Measurements from ENCODE around the gene CYSRT1. TPM values are rescaled to one million over a fixed set of nuclear protein-coding genes. Genes with fewer than 3 reads are reported as not detected.
A peak's percentile ranks its signal among the peaks of the same experiment; 100 is the strongest.

The CYSRT1 gene
- total RNA-seq, 1 donor from 2014 or later, result 1.3 TPM

GRCh38 chr9:137266585-137267453 lies 41.8 kb downstream of the CYSRT1 start:
- Histone ChIP-seq H3K4me2 (ENCODE audit: low read length) (no peak overlapping the region), H3K27me3 (ENCODE audit: insufficient read depth, low read length) (no peaks in the 10 kb centered on the region), H3K27ac (ENCODE audit: low read depth, low read length) (no peak overlapping the region), H3K4me1 (ENCODE audit: insufficient read depth, low read length) (peaks cover 4% of the 10 kb centered on the region), H2AFZ (ENCODE audit: low read depth, low read length) (no peak overlapping the region), H3K9me3 (ENCODE audit: insufficient read depth, low read depth, low read length) (no peaks in the 10 kb centered on the region), H4K20me1 (ENCODE audit: insufficient read depth, low read length) (peaks cover 34% of the 10 kb centered on the region), H3K4me3 (ENCODE audit: insufficient read depth, low read depth, low read length) (no peak overlapping the region), H3K79me2 (ENCODE audit: insufficient read depth, low read length) (peaks cover 23% of the 10 kb centered on the region), H3K9ac (ENCODE audit: low read length) (no peak overlapping the region), H3K36me3 (ENCODE audit: insufficient read depth, low read length) (peaks cover 15% of the 10 kb centered on the region)
- no peak for FAIRE-seq
- Mint-ChIP-seq H3K4me1 (ENCODE audit: low read depth, unreplicated experiment) (peaks cover 8% of the 10 kb centered on the region), H3K9me3 (ENCODE audit: unreplicated experiment) (no peaks in the 10 kb centered on the region), H3K27ac (ENCODE audit: unreplicated experiment) (no peak overlapping the region), H3K36me3 (ENCODE audit: low read depth, unreplicated experiment) (peaks cover 16% of the 10 kb centered on the region), H3K4me3 (ENCODE audit: unreplicated experiment) (no peak overlapping the region), H3K27me3 (ENCODE audit: low read depth, unreplicated experiment) (no peaks in the 10 kb centered on the region)
- no peak for DNase-seq (ENCODE audit: low read depth)
- TF ChIP-seq CTCF (IDR thresholded peaks at IDR 0.05; ENCODE audit: insufficient read depth, low read depth, low read length) (no peak), EZH2 (IDR thresholded peaks at IDR 0.05; ENCODE audit: insufficient read depth, low read length) (no peak)

GRCh38 chr9:137267933-137268355 lies 43.0 kb downstream of the CYSRT1 start:
- Mint-ChIP-seq H3K4me3 (ENCODE audit: unreplicated experiment) (no peak overlapping the region), H3K36me3 (ENCODE audit: low read depth, unreplicated experiment) (peaks cover 15% of the 10 kb centered on the region), H3K27me3 (ENCODE audit: low read depth, unreplicated experiment) (no peaks in the 10 kb centered on the region), H3K4me1 (ENCODE audit: low read depth, unreplicated experiment) (peaks cover 6% of the 10 kb centered on the region), H3K9me3 (ENCODE audit: unreplicated experiment) (no peaks in the 10 kb centered on the region), H3K27ac (ENCODE audit: unreplicated experiment) (peak overlapping the region; percentile 7)
- H3K79me2 ChIP-seq (ENCODE audit: insufficient read depth, low read length), result peaks cover 23% of the 10 kb centered on the region
- DNase-seq (ENCODE audit: low read depth) (no peak), FAIRE-seq (no peak)
- no peak overlapping the region for H3K4me2 ChIP-seq (ENCODE audit: low read length)
- no peak overlapping the region for H2AFZ ChIP-seq (ENCODE audit: low read depth, low read length)
- peaks cover 41% of the 10 kb centered on the region for H4K20me1 ChIP-seq (ENCODE audit: insufficient read depth, low read length)
- H3K27ac ChIP-seq (ENCODE audit: low read depth, low read length), result no peak overlapping the region
- H3K9ac ChIP-seq (ENCODE audit: low read length), result no peak overlapping the region
- no peak for TF ChIP-seq EZH2 (IDR thresholded peaks at IDR 0.05; ENCODE audit: insufficient read depth, low read length)
- no peak for TF ChIP-seq CTCF (IDR thresholded peaks at IDR 0.05; ENCODE audit: insufficient read depth, low read depth, low read length)
- no peaks in the 10 kb centered on the region for H3K27me3 ChIP-seq (ENCODE audit: insufficient read depth, low read length)
- H3K4me1 ChIP-seq (ENCODE audit: insufficient read depth, low read length), result peaks cover 4% of the 10 kb centered on the region
- H3K4me3 ChIP-seq (ENCODE audit: insufficient read depth, low read depth, low read length), result no peak overlapping the region
- H3K36me3 ChIP-seq (ENCODE audit: insufficient read depth, low read length), result peaks cover 15% of the 10 kb centered on the region
- no peaks in the 10 kb centered on the region for H3K9me3 ChIP-seq (ENCODE audit: insufficient read depth, low read depth, low read length)
